ENCODE results near the gene CCL15.

DNA sequence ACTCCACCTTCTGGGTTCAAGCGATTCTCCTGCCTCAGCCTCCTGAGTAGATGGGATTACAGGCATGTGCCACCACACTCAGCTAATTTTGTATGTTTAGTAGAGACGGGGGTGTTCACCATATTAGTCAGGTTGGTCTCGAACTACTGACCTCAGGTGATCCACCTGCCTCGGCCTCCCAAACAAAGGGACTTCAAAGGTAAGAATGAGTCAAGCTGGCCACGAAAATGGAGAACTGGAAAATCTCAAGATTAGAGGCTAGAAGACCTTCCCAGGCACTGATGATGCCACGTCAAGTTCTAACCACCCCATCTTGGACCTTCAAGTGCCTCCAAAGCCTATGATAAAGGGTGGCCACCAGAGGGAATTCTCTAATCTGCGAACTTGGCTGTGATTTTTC, 1.3 kb upstream of the CCL15 start:
- TF ChIP-seq, protein P1, sequence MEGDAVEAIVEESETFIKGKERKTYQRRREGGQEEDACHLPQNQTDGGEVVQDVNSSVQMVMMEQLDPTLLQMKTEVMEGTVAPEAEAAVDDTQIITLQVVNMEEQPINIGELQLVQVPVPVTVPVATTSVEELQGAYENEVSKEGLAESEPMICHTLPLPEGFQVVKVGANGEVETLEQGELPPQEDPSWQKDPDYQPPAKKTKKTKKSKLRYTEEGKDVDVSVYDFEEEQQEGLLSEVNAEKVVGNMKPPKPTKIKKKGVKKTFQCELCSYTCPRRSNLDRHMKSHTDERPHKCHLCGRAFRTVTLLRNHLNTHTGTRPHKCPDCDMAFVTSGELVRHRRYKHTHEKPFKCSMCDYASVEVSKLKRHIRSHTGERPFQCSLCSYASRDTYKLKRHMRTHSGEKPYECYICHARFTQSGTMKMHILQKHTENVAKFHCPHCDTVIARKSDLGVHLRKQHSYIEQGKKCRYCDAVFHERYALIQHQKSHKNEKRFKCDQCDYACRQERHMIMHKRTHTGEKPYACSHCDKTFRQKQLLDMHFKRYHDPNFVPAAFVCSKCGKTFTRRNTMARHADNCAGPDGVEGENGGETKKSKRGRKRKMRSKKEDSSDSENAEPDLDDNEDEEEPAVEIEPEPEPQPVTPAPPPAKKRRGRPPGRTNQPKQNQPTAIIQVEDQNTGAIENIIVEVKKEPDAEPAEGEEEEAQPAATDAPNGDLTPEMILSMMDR (IDR thresholded peaks at IDR 0.05; ENCODE audit: low read depth, low read length, poor library complexity, severe bottlenecking) = no peak
- no peak for TF ChIP-seq EZH2phosphoT487 (IDR thresholded peaks at IDR 0.05; ENCODE audit: borderline replicate concordance, low read length)

All from DOHH2 (cell line).